ENCODE results near the gene BACH2. TPM values are rescaled to one million over a fixed set of nuclear protein-coding genes. Genes with fewer than 3 reads are reported as not detected.

Gene BACH2
- total RNA-seq, 1 donor: 0.27 TPM

DNA sequence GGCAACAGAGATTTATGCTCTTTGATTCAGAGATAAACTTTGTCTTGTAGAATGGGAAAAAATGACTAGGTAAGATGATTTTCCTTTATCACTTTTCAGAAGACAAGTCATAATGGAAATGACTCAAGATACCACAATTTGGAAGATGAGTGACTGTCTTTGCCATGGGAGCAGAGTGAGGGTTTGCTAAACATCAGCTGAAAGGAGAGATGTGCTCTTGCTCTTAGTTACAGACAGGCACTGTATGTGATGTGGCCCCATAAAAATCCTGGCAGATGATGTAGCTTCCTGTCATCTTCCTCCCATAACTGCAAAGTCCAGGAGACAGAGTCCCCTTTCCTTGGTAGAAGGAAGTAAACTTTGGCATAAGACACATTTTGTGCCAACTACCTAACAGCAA, 47.6 kb downstream of the BACH2 start:
- no peak for TF ChIP-seq CTCF (IDR thresholded peaks at IDR 0.05; ENCODE audit: insufficient read depth, low read length)
- no peak for DNase-seq (ENCODE audit: low read depth)
- no peak overlapping the region for H3K4me3 ChIP-seq (ENCODE audit: low read depth, low read length)

DNA sequence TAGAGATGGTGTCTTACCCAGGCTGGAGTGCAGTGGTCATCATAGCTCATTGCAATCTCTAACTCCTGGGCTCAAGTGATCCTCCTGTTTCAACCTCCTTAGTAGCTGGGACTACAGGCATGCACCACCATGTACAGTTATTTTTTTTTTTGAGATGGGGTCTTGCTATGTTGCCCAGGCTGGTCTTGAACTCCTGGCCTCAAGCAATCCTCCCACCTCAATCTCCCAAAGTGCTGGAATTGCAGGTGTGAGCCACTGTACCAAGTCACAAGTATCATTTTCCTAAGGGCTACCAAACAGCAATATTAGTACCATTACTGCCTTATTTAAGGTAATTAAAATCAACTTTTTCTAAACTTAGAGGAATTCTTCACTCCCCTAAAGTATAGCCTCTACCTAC, 49.4 kb downstream of the BACH2 start:
- no peak overlapping the region for H3K4me3 ChIP-seq (ENCODE audit: low read depth, low read length)
- DNase-seq (ENCODE audit: low read depth): no peak
- TF ChIP-seq CTCF (IDR thresholded peaks at IDR 0.05; ENCODE audit: insufficient read depth, low read length): no peak

DNA sequence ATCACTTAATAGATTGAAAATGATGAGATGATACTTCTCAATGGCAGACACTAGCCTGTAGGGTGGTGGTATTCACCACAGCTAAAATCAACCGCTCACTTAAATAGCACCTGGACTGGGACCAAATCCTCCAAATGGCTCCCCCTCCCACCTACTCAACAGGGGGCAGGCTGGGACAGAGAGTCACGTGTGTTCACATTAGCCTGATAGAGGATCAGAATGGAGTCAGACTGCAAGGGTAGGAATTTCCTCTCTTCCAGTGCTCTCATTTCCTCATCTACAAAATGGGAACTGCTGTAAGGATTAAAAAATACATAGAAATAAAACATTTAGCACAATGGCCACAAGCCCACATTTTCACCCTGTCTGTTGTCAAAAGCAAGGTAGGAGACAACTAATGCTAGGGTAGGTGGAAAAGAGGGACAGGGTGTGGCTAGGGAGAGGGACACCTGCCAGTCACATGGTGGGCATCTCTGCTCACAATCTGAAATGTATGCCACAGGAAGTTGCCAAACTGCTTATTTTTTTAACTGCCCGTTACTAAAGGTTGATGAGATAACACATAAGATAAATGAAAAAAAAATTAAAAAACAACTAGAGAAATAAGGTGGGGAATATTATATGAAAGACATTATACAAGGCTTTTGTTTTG, 55.3 kb downstream of the BACH2 start:
- no peak overlapping the region for H3K4me3 ChIP-seq (ENCODE audit: low read depth, low read length)
- TF ChIP-seq CTCF (IDR thresholded peaks at IDR 0.05; ENCODE audit: insufficient read depth, low read length): no peak
- no peak for DNase-seq (ENCODE audit: low read depth)

GRCh38 chr6:90238496-90239266, 58.0 kb downstream of the BACH2 start:
- no peak for DNase-seq (ENCODE audit: low read depth)
- TF ChIP-seq CTCF (IDR thresholded peaks at IDR 0.05; ENCODE audit: insufficient read depth, low read length): no peak

DNA sequence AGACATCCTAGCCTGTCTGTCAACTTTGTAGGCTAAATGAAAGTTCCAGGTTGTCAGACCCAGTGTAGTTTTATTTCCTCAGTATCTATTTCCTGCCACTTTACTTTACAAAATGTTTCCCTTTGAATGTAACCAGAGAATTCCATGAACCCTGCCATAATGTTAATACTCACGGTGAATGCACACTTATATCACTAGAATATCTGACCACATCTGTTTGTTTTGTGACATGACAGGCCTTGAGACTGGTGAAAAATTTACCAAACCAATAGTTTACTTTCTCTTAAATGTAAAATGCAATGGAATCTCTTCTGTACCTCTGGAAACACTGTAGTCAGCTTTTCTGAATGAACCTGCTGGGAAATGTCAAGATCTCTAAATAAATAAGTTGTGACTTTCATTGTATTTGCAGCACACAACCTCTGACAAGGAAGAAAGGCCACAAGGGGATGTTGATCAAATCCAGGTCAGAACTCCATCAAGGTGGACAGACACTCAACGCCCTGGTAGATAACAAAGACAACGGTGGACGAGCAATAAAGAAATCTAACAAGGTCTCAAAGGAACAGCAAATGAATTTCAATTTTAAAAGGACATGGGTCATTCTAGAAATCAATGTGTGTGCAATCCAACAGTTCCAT, 59.2 kb downstream of the BACH2 start:
- DNase-seq (ENCODE audit: low read depth): no peak
- TF ChIP-seq CTCF (IDR thresholded peaks at IDR 0.05; ENCODE audit: insufficient read depth, low read length): no peak
- H3K4me3 ChIP-seq (ENCODE audit: low read depth, low read length): no peak overlapping the region

More at GRCh38 chr6:90238496-90239266, 58.0 kb downstream of the BACH2 start:
- H3K4me3 ChIP-seq (ENCODE audit: low read depth, low read length): no peak overlapping the region

GRCh38 chr6:90233994-90234393, 62.6 kb downstream of the BACH2 start:
- TF ChIP-seq CTCF (IDR thresholded peaks at IDR 0.05; ENCODE audit: insufficient read depth, low read length): no peak
- no peak for DNase-seq (ENCODE audit: low read depth)
- no peak overlapping the region for H3K4me3 ChIP-seq (ENCODE audit: low read depth, low read length)
